C1 segment of cervical spinal cord (tissue), 14 donors: Measurements from ENCODE around the gene VPS8.

Source experiments
- DNase-seq, 14 donors: peaks; one replicate each; lab custom pipeline; 2025; lab: John Stamatoyannopoulos, UW

Gene VPS8

DNA sequence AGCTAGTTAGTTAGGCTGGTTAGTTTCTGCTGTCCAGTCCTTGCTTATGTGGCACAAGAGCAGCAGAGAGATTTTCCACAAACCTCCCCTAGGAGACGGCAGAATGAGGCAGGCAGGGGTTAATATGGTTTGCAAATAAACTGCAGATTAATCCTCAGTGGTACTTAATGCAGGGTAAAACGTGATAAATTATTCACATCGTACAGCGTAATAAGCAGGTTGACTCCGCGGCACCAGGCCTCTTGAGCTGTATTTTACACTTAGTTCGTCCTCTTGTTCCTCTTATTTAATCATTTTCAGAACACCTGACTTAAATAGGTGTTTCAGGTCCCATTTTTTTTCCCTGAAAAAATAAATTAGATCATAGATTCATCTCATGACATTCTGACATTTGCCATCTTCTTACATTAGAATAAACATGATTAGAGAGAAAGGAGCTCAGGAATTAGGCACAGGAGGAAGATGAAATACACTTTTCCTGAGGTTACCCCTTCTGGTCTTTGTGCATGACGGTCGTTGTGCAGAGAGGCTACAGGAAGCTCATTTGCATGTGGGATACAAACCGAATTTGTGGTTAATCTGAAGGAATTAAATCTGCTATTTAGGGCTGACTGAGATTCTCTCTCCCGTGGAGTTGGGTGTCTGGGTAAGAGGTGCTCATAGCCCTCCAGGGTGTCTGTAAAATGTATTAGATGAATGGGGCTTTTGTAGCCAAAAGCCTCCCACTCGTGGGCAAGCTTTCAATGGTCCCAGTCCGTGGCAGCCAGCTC, 27.1 kb upstream of the VPS8 start:
- DNase-seq: no peak

- DNase-seq: no peak
Observed at GRCh38 chr3:184785890-184786279, 26.1 kb upstream of the VPS8 start.

- DNase-seq: peak in 6 of 14 donors; percentile 18 to 61 (median 38)
Observed at GRCh38 chr3:184786280-184786941, 25.6 kb upstream of the VPS8 start.

DNA sequence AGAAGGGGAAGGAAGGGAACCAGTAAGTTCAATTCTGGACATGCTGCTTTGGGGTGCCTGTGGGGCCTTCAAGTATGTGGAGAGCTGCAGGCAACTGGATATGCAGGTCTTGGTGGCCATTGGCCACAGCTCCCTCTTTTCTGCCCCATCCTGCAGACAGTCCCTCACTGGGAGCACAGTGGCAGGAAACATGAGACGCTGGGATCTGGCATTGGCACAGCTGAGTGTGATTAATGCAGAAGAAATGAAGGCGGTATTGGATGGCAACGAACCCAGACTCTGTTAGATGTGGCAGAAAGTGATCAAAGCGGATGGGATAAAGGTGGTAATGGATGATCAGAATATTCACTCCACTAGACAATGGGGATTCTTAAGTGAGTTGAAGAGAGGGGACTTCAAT, 23.2 kb upstream of the VPS8 start:
- peak in 1 of 14 donors; percentile 29 for DNase-seq

GRCh38 chr3:184789314-184789998, 22.5 kb upstream of the VPS8 start:
- DNase-seq: peak in 1 of 14 donors; percentile 85

GRCh38 chr3:184791171-184791570, 20.8 kb upstream of the VPS8 start:
- no peak for DNase-seq

- no peak for DNase-seq
Observed at GRCh38 chr3:184795522-184796190, 16.3 kb upstream of the VPS8 start.

DNA sequence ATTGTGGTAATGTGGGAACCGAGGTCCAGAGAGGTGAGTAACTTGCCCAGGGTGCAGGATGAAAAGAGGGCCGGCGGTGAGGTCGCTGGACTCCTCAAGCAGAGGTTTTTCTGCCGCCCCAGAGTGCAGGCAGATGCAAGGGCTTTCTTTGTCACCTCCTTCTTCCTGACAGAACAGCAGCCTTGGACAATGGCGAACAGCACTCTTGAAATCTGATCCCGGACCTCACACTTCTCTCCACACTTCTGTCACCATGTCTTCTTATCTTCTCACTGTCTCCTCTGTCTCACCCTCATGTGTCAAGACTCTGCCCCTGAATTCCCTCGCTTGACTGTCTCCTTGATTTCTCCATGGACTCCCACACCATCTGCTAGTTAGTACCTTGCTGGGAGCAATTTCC, 15.4 kb upstream of the VPS8 start:
- no peak for DNase-seq

DNA sequence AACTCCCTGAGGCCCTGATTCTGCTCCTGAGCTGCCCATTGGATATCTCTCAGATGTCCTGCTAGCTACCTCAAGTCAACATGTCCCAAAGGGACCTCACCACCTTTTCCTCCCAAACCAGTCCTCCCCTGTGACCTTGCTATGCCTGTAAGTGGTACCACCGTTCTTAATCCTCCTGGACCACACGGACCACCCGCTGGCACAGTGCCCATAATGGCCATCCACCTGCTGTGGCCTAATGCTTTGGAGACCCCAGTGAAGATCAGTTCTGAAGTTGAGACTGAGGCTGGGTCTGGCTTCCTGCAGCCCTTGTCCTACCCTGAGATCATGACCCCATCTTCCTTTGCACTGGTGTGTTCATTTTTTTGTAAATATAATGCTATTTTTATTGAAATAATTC, 15.0 kb upstream of the VPS8 start:
- no peak for DNase-seq

DNA sequence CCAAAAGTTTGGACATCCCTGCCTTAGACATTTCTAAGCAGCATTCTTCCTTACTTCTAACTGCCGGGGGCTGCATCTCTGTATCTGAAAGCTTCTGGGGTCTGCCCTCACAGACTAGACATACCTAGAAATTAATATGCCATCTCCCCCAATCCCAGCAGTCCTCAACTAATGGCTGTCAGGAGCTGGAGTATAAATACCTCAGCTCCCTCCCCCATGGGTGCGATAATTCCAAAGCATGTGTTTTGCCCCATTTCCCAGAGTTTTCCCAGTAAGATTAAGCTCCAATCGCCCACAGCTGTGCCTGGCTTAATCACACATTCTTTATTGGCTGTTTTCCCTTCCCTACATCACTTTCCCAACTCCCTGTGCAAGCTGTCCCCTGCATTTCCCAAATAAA, 13.8 kb upstream of the VPS8 start:
- DNase-seq: no peak

DNA sequence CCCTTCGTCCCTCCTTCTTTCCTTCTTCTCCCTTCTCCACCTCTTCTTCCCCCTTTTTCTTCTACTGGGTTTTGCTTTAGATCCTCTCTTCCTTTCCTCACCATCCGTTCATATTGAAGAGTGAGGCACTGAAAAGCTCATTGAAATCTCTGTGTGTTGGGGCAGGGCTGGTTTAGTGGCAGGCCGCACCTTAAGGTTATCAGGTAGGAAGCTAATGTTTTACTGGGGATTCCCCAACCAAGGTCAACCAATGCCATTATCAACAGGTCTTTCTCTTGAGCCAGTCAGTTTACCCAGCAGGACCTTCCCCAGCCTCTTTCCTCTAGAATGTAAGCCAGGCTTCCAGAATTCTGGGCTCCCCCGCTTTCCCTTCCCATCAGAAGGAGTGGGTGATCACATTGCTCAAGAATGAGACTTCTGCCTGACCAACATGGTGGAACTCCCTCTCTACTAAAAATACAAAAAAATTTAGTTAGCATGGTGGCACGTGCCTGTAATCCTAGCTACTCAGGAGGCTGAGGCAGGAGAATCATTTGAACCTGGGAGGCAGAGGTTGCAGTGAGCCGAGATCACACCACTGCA, 11.5 kb upstream of the VPS8 start:
- DNase-seq: no peak

DNA sequence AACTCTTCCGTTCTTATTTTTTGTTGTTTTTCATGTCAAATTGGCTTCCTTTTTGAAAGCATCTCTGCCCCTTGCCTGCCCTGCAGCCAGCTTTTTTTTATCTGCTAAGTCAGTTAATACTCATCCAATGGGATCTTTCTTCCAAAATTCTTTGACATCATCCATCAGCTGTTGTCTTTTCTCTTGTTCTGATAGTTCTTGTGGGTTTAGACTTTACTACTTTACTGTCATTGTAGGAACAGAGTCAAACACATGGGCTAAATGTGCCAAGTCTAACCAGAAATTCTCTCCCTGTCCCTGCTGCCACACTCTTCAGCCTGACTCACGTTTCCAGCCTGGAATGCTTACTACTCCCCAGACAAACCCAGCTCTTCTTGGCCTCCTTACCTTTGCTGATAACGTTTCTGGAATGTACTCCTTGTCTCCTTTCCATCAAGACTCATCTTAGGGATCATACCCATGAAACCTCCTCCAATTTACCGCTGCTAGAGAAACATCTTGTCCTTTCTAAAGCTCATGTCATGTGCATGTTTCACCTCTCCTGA, 10.7 kb upstream of the VPS8 start:
- DNase-seq: no peak

DNA sequence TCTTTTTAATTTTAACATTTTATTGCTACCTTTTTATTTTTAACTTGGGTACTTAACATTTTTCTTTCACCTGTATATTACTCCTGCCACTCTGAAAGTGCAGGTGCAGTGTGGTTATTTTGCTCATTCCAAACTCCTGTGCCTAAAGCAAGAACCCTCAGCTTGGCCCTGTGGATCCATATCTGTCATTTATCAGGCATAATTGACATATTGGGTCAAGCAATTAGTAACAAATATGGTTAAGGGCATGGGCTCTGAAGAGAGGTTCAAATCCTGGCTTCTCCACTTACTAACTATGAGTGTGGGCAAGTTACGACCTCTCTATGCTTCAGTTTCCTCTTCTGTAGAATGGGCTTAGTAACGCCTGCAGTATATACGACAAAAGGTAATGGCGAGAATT, 9.8 kb upstream of the VPS8 start:
- DNase-seq: no peak

GRCh38 chr3:184804801-184805200, 7.2 kb upstream of the VPS8 start:
- no peak for DNase-seq

DNA sequence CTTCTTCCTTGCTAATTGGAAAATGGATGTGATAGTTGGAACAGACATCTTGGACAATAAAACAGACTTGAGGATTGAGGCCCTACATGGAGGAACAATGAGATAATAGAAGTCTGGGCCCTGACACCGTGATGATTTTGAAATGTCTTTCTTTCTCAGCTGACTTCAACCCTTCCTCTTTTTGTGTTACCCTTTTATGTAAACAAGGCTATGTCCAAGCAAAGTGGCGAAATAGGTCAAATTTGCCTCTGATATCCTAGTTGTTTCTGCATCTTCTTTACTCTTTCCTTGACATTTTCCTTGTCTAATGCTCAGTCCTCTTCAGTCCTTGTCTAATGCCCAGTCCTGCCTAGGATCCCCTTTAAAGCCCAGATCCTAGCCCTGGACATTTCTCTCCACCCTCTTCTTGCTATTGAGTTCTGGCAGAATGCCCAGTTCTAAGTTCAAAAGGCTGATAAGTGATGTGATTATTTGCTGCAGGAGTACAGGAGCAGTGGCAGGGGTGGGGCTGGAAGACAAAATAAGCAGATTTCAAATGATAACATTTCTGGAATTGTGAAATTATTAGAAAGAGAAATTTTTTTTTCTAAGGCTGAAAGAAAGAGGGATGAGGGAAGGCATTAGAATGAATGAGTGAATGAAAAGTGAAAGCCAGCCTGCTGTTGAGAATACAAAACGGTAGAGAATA, 6.5 kb upstream of the VPS8 start:
- DNase-seq: no peak

- DNase-seq: peak in 1 of 14 donors; percentile 6
Observed at GRCh38 chr3:184806567-184807271, 5.2 kb upstream of the VPS8 start.

DNA sequence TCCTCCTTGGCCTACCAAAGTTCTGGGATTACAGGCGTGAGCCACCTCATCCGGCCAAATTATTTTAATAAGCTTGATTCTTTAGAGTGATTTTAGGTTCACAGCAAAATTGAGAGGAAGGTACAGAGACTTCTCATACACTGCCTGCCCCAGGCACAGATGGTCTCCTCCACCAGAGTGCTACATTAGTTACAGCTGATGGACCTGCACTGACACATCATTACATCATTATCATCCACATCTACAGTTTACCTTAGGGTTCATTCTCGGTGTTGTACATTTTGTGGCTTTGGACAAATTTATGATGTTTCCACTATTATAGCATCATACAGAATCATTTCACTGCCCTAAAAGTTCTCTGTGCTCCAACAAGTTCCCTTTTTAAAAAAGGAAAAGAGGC, 4.4 kb upstream of the VPS8 start:
- DNase-seq: peak in 1 of 14 donors; percentile 34

DNA sequence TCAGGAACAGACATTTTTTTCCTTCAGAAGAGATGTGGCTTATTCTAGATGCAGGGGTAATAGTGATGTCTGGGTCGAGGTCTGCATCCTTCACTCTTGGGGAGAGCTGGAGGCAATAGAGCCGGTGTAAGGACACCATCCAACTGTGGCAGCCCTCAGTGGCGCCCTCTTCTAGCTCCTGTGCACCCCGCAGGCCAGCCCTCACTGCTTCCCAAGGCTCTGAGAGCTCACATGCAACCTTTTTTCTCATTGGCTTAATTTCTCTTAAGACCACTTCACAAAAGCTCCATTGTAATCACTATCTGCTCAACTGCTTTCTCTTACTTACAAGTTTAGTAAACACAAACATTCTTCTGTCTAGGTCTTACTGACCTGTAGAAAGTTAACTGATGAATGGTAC, 3.9 kb upstream of the VPS8 start:
- peak in 1 of 14 donors; percentile 15 for DNase-seq

GRCh38 chr3:184810146-184810545, 1.8 kb upstream of the VPS8 start:
- no peak for DNase-seq

- DNase-seq: no peak
Observed at GRCh38 chr3:184811034-184811433, 932 bp upstream of the VPS8 start.
